HS-5 (cell line): ENCODE measurements around the gene MAPK12.

Source experiments
- DNase-seq: peaks from one replicate; pipeline ENCODE4 v3.0.0-alpha.2; 2012; ENCODE audit warnings: low read depth

The MAPK12 gene

DNA sequence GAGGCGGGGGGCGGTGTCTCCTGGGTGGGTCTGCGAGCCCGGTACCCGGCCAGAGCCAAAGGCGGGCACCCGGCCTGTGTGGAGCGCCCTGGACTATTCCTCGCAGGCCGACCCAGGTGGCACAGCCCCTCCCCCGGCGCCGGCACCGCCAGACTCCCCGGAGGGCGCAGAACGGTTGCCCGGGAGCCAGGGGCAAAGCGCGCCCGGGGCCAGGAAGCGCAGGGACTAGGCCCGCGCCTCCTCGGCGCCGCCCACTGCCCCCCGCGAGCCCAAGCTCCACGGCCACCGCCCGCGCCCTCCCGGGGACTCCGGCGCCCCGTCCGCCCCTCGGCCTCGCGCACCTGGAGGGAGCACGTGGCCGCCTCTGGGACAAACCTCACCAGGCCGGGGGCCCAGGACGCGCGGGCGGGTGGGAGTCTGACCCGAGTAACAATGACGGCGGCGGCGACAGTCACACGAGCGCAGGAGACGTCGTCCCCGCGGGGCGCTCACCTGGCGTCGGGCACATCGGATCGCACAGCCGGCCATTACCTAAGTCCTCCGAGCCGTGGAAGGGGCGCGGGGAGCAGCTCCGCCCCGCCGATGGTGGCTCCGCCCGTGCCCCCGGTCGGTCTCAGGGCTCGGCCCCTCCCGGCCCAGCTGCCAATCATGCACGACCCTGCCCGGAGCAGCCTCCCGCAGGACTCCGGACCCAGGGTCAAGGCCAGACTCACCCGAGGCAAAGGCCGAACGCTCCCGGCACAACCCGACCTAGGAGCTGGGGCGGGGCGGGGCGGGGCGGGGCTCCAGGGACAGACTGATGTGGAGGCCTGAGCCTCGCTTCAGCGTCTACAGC is 38.5 kb upstream of the MAPK12 start:
- DNase-seq = no peak

- no peak for DNase-seq
Measured at GRCh38 chr22:50298937-50299784, 37.7 kb upstream of the MAPK12 start.

DNA sequence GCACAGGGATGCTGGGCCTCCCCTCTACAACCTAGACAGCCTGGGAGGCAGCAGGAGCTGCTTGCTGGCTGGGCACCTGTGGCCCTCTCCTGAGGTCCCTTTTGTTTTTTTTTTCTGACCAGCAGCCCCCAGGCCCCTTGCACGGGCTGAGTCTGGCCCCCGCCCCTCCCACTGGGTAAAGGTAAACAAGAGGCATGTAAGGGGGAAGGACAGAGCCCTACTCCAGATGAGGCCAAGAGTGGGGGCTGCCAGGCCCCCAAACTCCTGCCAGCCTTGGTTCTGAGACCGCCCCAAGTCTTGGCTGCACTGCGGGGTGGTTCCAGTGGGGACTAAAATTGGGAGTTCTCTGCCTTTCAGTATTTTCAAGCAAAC is 36.8 kb upstream of the MAPK12 start:
- DNase-seq = no peak

GRCh38 chr22:50297510-50298265 is 36.2 kb upstream of the MAPK12 start:
- DNase-seq = no peak

- DNase-seq = no peak
Measured at GRCh38 chr22:50296658-50297490, 35.4 kb upstream of the MAPK12 start.

DNA sequence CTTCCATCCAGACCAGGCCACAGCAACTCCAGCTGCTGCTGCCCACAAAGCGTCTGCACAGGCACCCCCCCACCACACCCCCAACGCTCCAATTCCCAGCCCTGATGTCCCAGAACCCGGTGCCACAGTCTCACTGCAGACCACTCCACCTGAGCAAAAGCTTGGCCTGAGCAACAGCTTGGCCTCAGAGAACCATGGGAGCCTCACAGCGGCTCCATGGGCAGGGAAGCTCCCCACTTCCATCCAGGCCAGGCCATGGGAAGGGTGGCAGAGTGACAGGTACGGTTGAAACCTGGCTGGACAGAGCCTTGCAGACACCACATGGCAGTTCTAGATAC is 32.8 kb upstream of the MAPK12 start:
- no peak for DNase-seq

DNA sequence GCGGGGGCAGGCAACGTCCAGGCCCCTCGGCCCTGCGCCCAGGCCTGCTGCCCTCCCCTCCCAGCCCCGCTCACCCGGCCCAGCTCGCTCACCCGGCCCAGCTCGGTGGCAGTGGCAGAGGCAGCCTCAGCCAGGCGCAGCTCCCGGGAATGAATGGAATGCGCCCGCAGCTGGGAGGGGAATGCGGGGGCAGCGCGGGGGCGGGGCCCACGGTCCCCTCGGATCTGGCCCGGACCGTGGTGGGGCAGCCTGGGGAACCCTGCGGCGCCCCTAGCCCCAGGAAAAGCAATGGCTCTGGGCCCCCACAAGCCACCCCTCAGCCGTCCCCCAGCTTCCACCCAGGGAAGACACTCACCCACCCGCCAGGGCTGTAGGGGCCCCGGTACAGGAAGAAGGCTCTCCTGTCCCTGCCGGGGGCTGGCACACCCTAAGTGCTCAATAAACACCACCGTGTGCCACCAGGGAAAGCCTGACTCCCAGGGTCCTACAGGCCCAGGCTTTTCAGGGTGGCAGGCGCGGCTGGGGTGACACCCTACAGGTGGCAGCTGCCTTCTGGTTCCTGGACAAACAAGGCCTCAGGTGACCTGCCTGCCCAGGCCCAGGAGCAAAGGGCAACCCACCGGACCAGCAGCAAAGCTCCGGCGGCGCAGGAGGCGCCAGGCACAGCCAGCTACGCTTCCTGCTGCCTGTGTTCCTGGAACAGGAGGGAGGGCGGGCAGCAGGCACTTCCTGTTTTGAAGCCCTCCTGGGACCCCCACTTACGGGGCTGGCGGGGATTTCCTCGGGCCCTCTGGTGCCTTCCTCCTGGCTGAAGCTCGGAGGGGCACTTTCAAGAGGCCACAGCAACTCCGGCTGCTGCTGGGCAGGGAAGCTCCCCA is 32.2 kb upstream of the MAPK12 start:
- DNase-seq = peak; percentile 33

DNA sequence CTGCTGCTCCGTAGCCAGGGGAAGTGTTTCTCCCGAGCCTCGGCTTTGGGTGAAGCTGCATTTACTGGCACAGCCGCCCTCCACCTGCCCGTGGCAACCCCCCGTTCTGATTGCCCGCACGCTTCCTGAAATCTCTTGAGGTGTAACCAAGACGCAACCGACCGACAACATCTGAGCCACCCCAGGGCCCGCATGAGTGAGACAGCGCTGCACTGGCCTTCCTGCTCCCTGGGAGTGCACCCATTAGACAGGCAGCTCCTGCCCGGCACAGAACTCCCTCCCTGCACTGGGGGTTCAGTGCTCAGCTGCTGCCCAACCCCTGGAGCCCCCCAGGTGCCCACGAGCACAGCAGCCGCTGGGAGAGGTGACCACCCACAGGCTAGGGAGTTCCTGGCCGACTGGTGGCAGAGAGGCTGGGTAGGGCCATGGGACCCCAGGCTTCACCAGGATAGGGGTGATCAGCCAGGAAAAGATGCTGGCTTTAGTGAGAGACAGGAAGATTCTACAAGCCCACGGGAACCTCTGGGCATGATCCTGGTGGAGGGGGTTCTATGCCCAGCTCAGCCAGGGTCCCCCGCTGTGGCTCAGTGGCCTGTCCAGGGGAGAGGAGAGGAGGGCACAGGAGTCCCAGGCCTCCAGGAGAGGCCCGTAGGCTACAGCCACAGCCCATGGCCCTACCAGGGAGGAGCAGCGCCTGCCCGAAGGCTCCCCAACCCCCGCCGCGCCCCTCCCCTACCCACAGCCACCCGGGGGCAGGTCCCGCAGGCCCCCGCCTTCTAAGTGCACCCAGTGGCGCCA is 31.4 kb upstream of the MAPK12 start:
- DNase-seq = no peak

GRCh38 chr22:50289942-50290630 is 28.6 kb upstream of the MAPK12 start:
- no peak for DNase-seq

- no peak for DNase-seq
Measured at GRCh38 chr22:50289151-50289941, 27.9 kb upstream of the MAPK12 start.

DNA sequence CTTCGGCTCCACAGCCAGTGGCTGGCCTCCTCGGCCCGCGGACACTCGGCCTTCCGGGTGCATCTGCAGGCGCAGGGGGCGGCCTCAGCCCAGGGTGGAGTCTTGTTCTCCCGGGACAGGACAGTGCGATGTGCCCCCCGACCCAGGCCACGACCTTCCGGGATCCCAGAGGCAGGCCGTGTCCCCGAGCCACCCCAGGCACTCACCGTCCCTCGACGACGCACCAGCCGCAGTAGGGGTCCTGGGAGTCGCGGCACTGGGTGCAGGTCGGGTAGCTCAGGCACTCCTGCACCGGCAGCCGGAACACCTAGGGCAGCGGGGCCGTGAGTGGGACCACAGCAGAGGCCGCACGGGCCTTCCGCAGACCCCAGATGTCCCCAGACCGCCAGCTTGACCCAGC is 26.2 kb upstream of the MAPK12 start:
- DNase-seq = no peak

- DNase-seq = no peak
Measured at GRCh38 chr22:50286701-50287318, 25.3 kb upstream of the MAPK12 start.

GRCh38 chr22:50286275-50286674 is 24.8 kb upstream of the MAPK12 start:
- no peak for DNase-seq

DNA sequence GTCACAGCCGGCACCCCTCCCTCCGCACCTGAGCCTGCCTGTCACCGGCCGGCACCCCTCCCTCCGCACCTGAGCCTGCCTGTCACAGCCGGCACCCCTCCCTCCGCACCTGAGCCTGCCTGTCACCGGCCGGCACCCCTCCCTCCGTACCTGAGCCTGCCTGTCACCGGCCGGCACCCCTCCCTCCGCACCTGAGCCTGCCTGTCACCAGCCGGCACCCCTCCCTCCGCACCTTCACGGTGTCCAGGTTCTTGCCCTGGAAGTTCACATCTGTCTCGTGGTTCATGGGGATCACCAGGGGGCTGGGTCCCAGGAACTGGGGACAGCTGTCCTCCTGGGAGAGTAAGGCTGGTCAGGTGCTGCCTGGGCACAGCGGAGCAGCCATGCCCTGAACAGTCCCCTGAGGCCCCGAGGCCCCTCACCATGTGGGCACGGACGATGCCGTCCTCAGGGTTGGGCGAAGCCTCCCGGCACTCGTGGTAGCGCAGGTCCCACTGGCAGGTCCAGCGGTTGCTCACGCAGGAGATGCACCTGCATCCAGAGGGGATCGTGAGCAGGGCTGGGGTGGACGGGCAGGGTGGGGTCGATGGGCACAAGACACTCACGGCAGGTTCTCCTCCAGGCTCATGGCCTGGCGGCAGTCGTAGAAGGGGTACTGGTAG is 24.2 kb upstream of the MAPK12 start:
- DNase-seq = no peak

DNA sequence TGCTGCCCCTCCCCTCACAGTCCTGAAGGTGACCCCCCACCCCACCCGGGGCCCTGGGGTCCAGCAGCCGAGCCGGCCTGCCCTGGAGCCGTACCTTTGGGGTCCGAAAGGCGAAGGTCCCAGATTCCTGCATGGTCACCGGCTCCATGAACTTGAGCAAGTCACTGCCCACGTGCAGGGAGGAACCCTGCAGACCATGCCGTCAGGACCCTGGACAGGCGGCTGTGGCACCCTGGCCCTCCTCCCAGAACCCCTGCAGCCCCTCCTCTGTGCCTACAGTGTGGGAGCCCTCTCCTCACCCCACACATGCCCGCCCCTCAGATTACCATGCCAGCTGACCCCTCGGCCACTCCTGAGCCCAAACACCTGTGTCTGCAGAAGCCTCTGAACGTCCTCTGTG is 23.0 kb upstream of the MAPK12 start:
- DNase-seq = no peak

DNA sequence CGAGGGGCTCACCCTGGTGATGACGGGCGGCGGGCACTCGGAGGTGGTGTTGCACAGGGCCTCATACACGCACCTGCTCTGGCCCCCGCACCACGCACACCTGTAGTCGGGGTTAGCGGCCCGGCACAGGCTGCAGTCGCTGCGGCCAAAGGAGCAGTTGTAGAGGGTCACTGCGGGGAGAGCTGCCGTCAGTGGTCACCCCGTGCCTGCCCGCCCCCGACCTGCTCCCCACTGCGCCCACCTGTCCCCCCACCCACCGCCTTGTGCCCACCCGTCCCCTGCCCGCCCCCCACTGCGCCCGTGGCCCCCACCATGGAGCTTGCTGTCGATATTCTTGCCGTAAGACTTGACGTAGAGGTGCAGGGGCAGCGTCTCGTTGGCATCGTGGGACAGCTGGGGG is 22.3 kb upstream of the MAPK12 start:
- no peak for DNase-seq

DNA sequence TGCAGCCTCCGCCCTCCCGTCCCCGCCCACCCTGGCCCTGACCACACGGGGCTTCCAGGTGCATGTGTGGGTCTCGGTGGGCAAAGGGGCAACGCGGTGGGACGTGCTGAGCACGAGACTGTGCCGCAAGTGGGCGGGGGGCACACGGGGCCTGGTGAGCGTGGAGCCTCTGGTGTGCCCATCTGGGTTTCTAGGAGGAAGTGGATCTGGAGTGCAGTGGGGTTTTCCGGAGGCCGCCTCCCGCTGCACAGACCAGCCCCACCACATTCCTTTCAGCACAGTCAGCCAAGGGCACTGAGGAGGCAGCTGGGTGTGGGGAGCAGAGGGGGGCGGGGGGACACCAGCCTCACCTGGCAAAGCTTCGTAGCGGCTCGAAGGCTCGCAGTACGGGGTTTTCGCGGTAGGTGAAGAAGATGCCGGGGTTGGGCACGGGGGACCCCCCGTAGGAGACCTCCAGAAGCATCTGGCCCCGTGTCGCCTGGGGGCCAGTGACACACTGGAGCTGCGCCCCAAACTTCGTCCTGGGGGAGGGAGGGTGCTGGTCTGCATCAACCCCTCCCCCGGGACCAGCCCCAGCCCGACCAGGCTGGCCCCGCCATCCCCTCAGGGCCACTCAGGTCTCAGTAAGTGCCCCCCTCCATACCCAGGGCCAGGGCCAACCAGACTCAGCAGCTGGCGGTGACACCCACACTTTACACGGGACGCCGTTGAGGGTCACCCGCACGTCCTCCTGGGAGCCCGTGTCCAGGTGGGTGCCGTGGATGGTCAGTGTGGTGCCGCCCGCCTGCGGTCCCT is 21.1 kb upstream of the MAPK12 start:
- peak; percentile 37 for DNase-seq
